ENCODE measurements around the gene TYSND1.
A peak's percentile ranks its signal among the peaks of the same experiment; 100 is the strongest.
"Not testable (repeated sequence)": the region's sequence is repeated elsewhere in the genome, so short reads cannot be mapped to it uniquely, and the experiment has no call there.

TYSND1 gene

DNA sequence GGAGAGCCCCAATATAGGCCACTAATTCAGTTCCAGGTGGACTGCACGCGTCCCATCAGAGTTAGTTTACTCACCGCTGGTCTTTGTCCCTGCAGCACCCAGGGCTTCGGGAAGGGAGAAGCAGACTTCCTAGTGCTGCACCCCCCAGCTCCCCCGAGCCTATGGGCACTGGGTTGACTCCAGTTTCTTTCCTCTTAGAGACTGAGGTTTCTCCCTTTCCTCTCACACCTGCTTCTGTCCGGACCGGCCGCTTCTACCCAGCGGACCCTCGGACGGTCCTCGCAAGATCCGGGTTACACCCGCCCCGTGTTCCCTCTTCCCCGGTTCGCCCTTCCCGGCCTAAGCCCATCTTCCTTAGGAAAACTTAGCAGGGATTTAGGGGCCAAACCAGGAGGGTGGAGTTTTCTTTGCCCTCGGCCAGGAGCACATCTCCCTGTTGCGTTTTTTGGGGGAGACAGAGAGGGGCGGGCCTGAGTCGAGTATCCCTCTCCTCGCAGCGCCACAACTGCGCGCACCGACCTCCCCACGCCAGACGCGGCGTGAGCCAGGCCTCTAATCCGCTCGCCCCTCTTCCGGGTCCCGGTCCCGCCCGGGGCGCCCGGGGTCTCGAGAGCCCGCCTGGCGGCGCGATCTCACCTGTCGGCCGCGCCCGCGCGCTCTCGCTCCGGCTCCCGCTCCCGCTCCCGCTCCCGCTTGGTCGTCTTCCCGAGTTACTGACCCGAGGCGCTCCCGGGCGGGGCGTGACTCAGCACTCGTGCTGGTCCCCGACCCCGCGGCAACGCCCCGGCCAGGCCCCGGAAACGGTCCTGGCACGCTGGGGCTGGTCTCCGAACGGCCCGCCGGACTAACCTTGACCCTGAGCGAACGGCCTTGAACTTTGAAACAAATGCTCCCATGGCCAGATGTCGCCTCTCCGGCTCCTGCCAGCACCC lies 14.1 kb downstream of the TYSND1 start, which contains the start of gene AIFM2:
AIFM2 (minus strand) TSS at position 728 of the 932 bp plus-strand sequence. CDS start 8,741 bp downstream, outside the sequence.
- Mint-ChIP-seq H3K4me1 (peaks cover 15% of the 10 kb centered on the region), H3K4me3 (peak within 1 kb of the TSS; percentile 90), H3K27me3 (peaks cover 1% of the 10 kb centered on the region), H3K27ac (peak within 1 kb of the TSS; percentile 89), H3K9me3 (no peaks in the 10 kb centered on the region), H3K36me3 (peaks cover 14% of the 10 kb centered on the region)
- DNase-seq (ENCODE audit: low spot score in 2 of 2) (no peak), ATAC-seq (ENCODE audit: low read depth) (peak; percentile 78)

DNA sequence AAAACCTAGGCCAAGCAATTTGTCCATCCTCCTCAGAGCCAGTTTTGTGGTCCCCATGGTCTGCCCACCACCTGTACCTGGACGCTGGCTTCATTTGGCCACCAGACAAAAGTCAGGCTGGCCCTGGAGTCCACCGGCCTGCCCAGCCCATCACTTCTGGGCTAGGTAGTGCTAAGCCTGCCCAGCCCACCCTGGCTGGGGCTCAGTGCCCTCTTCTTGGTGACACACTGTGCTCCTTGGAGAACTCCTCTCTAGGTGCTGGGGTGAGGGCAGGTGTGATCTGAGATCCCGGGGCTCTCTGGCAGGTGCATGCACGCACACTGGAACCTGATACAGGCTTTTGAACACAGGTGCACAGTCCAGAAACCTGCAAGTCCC lies 15.0 kb downstream of the TYSND1 start:
- no peaks in the 10 kb centered on the region for H3K9me3 Mint-ChIP-seq
- no peak for ATAC-seq (ENCODE audit: low read depth)
- H3K27ac Mint-ChIP-seq, result no peak overlapping the region
- H3K4me1 Mint-ChIP-seq, result peaks cover 15% of the 10 kb centered on the region
- DNase-seq (ENCODE audit: low spot score in 2 of 2), result no peak
- peaks cover 1% of the 10 kb centered on the region for H3K27me3 Mint-ChIP-seq
- H3K36me3 Mint-ChIP-seq, result peaks cover 12% of the 10 kb centered on the region
- H3K4me3 Mint-ChIP-seq, result peak overlapping the region; percentile 90

DNA sequence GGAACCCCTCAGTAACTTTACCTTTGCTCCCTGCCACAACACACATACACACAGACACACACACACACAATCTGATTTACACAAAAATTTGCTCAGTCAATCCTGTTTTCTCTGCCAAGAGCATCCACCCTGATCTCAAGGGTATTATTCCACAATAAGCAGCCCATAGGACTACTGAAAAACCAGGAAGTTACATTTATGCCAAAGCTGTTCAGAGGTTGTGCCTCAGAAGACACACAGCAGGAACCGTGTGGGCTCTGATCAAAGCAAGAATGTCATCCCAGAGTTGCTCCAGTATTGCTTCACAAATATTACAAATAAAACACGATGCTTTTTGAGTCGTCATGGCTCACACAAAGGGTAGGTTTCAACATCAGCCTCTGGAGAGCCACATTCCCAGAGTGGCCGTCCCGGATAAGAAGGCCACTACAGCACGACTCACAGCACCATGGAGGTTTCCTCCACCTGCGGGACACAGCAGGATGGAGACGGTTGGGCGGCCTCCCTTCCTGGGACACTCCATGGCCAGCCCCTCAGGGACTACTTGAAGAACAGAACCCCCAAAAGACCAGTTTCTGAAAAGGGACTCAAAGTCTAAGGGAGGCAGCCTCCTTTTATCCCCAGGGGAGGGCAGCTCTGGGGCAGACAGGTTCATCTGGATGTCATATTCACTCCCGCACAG lies 15.5 kb downstream of the TYSND1 start:
- peaks cover 11% of the 10 kb centered on the region for H3K36me3 Mint-ChIP-seq
- peaks cover 1% of the 10 kb centered on the region for H3K27me3 Mint-ChIP-seq
- peaks cover 15% of the 10 kb centered on the region for H3K4me1 Mint-ChIP-seq
- H3K9me3 Mint-ChIP-seq, result no peaks in the 10 kb centered on the region
- DNase-seq (ENCODE audit: low spot score in 2 of 2) (no peak), ATAC-seq (ENCODE audit: low read depth) (no peak)
- H3K27ac Mint-ChIP-seq, result no peak overlapping the region
- H3K4me3 Mint-ChIP-seq, result no peak overlapping the region

GRCh38 chr10:70126700-70127395 lies 19.7 kb downstream of the TYSND1 start:
- DNase-seq (ENCODE audit: low spot score in 2 of 2) (no peak), ATAC-seq (ENCODE audit: low read depth) (no peak)
- Mint-ChIP-seq H3K4me1 (peaks cover 3% of the 10 kb centered on the region), H3K36me3 (peaks cover 2% of the 10 kb centered on the region), H3K9me3 (no peaks in the 10 kb centered on the region), H3K27ac (no peak overlapping the region), H3K4me3 (no peak overlapping the region), H3K27me3 (peaks cover 1% of the 10 kb centered on the region)

DNA sequence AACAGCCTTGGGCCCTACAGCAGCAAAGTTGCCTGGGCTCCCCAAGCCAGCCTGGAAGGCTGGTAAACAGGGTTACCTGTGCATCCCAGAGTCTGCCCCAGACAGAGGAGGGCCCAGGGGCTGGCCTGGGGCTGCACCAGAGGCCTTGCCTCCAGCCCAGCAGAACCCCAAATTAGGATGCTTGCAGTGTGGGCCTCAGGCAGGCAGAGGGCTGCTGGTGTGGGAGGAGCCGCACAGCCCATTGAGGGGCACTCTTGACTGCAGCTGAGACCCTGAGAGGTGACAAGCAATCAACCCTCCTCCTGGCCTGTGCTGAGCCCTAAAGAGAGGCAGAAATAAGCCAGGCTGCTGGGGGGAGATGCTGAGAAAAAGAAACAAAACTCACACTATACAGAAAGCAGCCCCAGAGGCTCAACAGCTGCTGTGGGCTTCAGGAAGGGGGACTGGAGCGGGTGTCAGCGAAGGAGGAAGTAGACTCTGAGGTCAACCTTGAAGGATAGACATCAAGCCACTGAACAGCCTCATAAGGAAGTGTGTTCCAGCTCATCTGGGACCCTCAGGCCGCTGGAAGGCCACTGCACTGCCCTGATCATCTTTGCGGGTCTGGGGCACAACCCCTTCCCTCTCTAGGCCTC lies 20.5 kb downstream of the TYSND1 start:
- Mint-ChIP-seq H3K9me3 (no peaks in the 10 kb centered on the region), H3K4me1 (peaks cover 2% of the 10 kb centered on the region), H3K4me3 (no peak overlapping the region), H3K27ac (no peak overlapping the region), H3K27me3 (no peaks in the 10 kb centered on the region), H3K36me3 (peaks cover 2% of the 10 kb centered on the region)
- no peak for DNase-seq (ENCODE audit: low spot score in 2 of 2)
- peak; percentile 37 for ATAC-seq (ENCODE audit: low read depth)

DNA sequence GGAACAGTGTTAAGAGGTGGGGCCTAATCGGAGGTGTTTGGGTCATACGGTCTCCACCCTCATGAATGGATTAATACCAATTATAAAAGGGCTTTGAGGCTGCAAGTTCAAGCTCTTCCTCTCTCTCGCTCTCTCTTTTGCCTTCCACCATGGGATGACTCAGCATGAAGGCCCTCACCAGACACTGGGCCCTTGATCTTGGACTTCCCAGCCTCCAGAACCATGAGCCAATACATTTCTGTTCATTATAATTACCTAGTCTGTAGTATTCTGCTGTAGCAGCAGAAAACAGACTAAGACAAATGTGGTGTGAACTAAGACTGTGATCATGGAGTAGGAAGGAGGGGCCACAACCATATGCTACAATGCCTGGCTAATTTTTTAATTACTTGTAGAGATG lies 21.6 kb downstream of the TYSND1 start:
- no peak overlapping the region for H3K27ac Mint-ChIP-seq

GRCh38 chr10:70124415-70124814 lies 22.1 kb downstream of the TYSND1 start:
- Mint-ChIP-seq H3K36me3 (no peaks in the 10 kb centered on the region), H3K9me3 (no peaks in the 10 kb centered on the region), H3K4me3 (no peak overlapping the region), H3K4me1 (peaks cover 2% of the 10 kb centered on the region), H3K27me3 (no peaks in the 10 kb centered on the region), H3K27ac (no peak overlapping the region)
- ATAC-seq (ENCODE audit: low read depth) (no peak), DNase-seq (ENCODE audit: low spot score in 2 of 2) (no peak)

More for the DNA sequence above, 21.6 kb downstream of the TYSND1 start:
- Mint-ChIP-seq H3K36me3 (no peaks in the 10 kb centered on the region), H3K9me3 (no peaks in the 10 kb centered on the region), H3K4me3 (no peak overlapping the region), H3K4me1 (peaks cover 2% of the 10 kb centered on the region), H3K27me3 (no peaks in the 10 kb centered on the region)
- DNase-seq (ENCODE audit: low spot score in 2 of 2) (no peak), ATAC-seq (ENCODE audit: low read depth) (no peak)

GRCh38 chr10:70123817-70124216 lies 22.7 kb downstream of the TYSND1 start:
- ATAC-seq (ENCODE audit: low read depth), result no peak
- H3K4me3 Mint-ChIP-seq, result no peak overlapping the region
- no peaks in the 10 kb centered on the region for H3K36me3 Mint-ChIP-seq
- no peaks in the 10 kb centered on the region for H3K27me3 Mint-ChIP-seq
- no peak overlapping the region for H3K27ac Mint-ChIP-seq
- H3K9me3 Mint-ChIP-seq, result no peaks in the 10 kb centered on the region
- DNase-seq (ENCODE audit: low spot score in 2 of 2), result no peak
- H3K4me1 Mint-ChIP-seq, result peaks cover 2% of the 10 kb centered on the region

DNA sequence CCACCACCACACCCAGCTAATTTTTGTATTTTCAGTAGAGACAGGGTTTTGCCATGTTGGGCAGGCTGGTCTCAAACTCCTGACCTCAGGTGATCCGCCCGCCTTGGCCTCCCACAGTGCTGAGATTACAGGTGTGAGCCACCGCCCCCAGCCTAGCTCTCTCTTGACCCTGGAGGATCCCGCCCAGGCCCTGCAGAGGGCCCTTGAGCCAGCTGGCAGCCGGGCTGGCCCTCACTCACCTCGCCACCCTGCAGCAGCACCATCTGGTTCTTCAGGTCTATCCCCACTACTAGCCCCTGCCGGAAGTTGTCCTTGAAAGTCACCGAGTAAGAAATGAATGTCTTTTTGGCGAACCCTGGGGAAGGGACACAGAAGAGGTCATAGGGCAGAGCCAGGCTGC lies 23.3 kb downstream of the TYSND1 start:
- not testable (repeated sequence) for H3K4me1 Mint-ChIP-seq; ATAC-seq (ENCODE audit: low read depth); DNase-seq (ENCODE audit: low spot score in 2 of 2); H3K27me3 Mint-ChIP-seq; H3K9me3 Mint-ChIP-seq; H3K27ac Mint-ChIP-seq; H3K36me3 Mint-ChIP-seq; H3K4me3 Mint-ChIP-seq

GRCh38 chr10:70122742-70123141 lies 23.8 kb downstream of the TYSND1 start:
- peaks cover 2% of the 10 kb centered on the region for H3K4me1 Mint-ChIP-seq
- no peak overlapping the region for H3K27ac Mint-ChIP-seq
- no peaks in the 10 kb centered on the region for H3K27me3 Mint-ChIP-seq
- H3K36me3 Mint-ChIP-seq, result no peaks in the 10 kb centered on the region
- no peaks in the 10 kb centered on the region for H3K9me3 Mint-ChIP-seq
- ATAC-seq (ENCODE audit: low read depth) (no peak), DNase-seq (ENCODE audit: low spot score in 2 of 2) (no peak)
- no peak overlapping the region for H3K4me3 Mint-ChIP-seq

DNA sequence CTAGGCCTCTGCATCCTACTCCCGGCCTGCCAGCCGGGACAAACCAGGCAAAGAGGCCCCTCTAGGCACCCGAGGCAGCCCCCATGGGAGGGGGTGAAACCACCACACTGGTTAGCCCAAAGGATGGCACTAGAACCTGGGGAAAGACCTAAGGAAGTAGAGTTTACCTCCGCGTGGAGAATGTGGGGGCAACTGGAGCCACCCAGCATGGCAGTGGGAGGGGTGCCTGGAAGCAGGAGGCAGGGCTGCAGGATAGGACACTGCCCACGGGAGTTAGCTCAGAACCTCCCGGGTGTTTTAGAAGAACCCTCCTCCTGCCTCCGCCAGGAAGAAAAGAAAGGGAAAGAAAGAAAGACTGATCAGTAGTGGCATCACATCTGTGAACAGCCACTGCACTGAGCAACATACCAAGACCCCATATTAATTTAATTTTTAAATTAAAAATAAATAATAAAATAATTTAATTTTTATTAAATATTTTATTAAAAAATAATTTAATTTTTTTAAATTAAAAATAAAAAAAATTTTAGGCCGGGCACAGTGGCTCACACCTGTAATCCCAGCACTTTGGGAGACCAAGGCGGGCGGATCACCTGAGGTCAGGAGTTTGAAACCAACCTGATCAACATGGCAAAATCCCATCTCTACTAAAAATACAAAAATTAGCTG lies 25.1 kb downstream of the TYSND1 start:
- DNase-seq (ENCODE audit: low spot score in 2 of 2), result no peak
- Mint-ChIP-seq H3K27me3 (no peaks in the 10 kb centered on the region), H3K9me3 (no peaks in the 10 kb centered on the region), H3K27ac (no peak overlapping the region), H3K36me3 (no peaks in the 10 kb centered on the region), H3K4me3 (no peak overlapping the region), H3K4me1 (peaks cover 2% of the 10 kb centered on the region)
- ATAC-seq (ENCODE audit: low read depth), result no peak

DNA sequence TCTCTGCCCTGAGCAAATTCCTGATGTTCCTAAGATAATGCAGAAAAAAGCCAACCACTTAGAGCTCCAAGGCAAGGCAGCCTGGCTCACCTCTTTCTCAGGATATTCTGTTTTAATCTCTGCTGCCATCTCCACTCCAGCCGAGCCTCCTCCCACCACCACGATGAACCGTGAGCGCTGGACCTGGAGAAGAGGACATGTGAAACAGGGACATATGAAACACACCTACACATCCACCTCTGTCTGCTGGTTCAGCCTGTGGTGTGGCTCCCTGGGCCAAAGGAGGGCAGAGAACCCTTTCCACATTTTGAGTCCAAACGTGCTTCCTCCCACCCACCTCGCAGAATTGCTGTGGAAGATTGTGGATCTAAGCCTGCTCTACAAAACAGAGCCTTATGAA lies 26.1 kb downstream of the TYSND1 start:
- Mint-ChIP-seq H3K4me3 (no peak overlapping the region), H3K27ac (no peak overlapping the region), H3K27me3 (no peaks in the 10 kb centered on the region), H3K4me1 (peaks cover 4% of the 10 kb centered on the region), H3K36me3 (no peaks in the 10 kb centered on the region), H3K9me3 (no peaks in the 10 kb centered on the region)
- ATAC-seq (ENCODE audit: low read depth) (no peak), DNase-seq (ENCODE audit: low spot score in 2 of 2) (no peak)

DNA sequence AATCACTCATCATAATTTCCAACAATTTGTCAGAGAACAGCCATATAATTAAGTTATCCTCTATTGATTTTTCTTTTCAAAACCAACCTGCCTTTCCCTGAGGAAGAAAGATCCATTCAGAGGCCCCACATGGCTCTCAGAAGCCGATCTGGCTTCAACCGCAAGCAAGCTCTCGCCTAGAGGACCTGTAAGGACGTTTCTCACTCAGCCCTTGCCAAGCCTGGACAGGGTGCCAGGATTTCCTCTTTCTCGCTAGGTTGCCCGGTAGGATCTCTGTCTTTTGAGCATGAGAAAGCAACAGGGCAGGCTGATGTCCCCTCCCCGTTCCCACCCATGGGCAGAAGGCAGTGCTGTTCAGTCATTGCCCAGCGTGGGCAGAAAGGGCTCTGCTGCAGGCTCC lies 26.9 kb downstream of the TYSND1 start:
- DNase-seq (ENCODE audit: low spot score in 2 of 2), result no peak
- H3K9me3 Mint-ChIP-seq, result no peaks in the 10 kb centered on the region

More for the DNA sequence above, 26.9 kb downstream of the TYSND1 start:
- Mint-ChIP-seq H3K4me3 (no peak overlapping the region), H3K36me3 (no peaks in the 10 kb centered on the region), H3K4me1 (peaks cover 4% of the 10 kb centered on the region), H3K27me3 (no peaks in the 10 kb centered on the region), H3K27ac (no peak overlapping the region)
- ATAC-seq (ENCODE audit: low read depth), result no peak
